IPS-20b (cell line): Measurements from ENCODE around the gene GLIS1.

Experiments used
- H3K27ac ChIP-seq: one replicate; pipeline ENCODE4 v1.5.1; 2013; ENCODE audit warnings: low read length
- H3K27me3 ChIP-seq: 2 replicates; pipeline ENCODE4 v1.6.1; 2013; ENCODE audit warnings: mild to moderate bottlenecking, low read length, inconsistent platforms; ENCODE audit not compliant: insufficient read depth
- H3K36me3 ChIP-seq: 2 replicates; pipeline ENCODE4 v1.6.1; 2013; ENCODE audit warnings: low read depth, mild to moderate bottlenecking, inconsistent platforms, low read length, moderate library complexity; ENCODE audit not compliant: insufficient read depth
- H3K4me1 ChIP-seq: 2 replicates; pipeline ENCODE4 v1.6.1; 2013; ENCODE audit warnings: mild to moderate bottlenecking, control low read depth, inconsistent platforms, low read length, moderate library complexity; ENCODE audit not compliant: insufficient read depth
- H3K4me3 ChIP-seq: 2 replicates; pipeline ENCODE4 v1.5.1; 2013; ENCODE audit warnings: mild to moderate bottlenecking, low read length, inconsistent platforms
- H3K9ac ChIP-seq: 2 replicates; pipeline ENCODE4 v1.6.1; 2013; ENCODE audit warnings: low read depth, mild to moderate bottlenecking, inconsistent platforms, low read length, moderate library complexity
- H3K9me3 ChIP-seq: 2 replicates; pipeline ENCODE4 v1.6.1; 2013; ENCODE audit warnings: mild to moderate bottlenecking, low read depth, low read length, inconsistent platforms; ENCODE audit not compliant: insufficient read depth

The GLIS1 gene

GRCh38 chr1:53637511-53638359, 101.2 kb downstream of the GLIS1 start:
- H3K36me3 ChIP-seq, result no peaks in the 10 kb centered on the region
- no peak overlapping the region for H3K27ac ChIP-seq
- peaks cover 4% of the 10 kb centered on the region; the same call in 1 of the 2 replicates for H3K4me1 ChIP-seq
- H3K4me3 ChIP-seq, result no peak overlapping the region
- H3K9me3 ChIP-seq, result no peaks in the 10 kb centered on the region
- no peaks in the 10 kb centered on the region for H3K27me3 ChIP-seq
- H3K9ac ChIP-seq, result no peak overlapping the region

GRCh38 chr1:53636621-53637171, 102.3 kb downstream of the GLIS1 start:
- Histone ChIP-seq H3K9me3 (no peaks in the 10 kb centered on the region), H3K36me3 (no peaks in the 10 kb centered on the region), H3K27ac (no peak overlapping the region), H3K4me1 (peaks cover 4% of the 10 kb centered on the region; the same call in 1 of the 2 replicates), H3K4me3 (no peak overlapping the region), H3K9ac (no peak overlapping the region), H3K27me3 (no peaks in the 10 kb centered on the region)

DNA sequence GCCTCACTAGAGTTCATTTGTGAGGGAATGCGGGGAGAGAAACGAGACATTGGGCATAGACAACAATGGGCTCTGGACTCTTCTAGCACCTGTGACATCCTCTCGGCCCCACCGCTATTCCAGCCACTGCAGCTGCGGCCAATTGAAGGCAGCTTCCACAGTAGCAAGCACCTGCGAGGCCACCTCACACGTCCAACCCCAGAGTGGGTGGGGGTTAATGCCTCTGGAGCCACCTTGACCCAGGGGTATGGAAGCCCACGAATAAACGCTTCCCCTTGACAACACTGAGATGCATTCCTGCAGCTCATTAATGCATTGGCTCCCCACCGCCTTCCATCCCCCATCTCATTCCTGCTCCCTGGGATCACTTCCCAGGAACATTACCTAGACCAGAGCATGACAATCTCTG, 104.4 kb downstream of the GLIS1 start:
- no peaks in the 10 kb centered on the region for H3K36me3 ChIP-seq
- H3K4me1 ChIP-seq, result peaks cover 4% of the 10 kb centered on the region; the same call in 1 of the 2 replicates
- H3K9me3 ChIP-seq, result no peaks in the 10 kb centered on the region
- no peak overlapping the region for H3K4me3 ChIP-seq
- no peak overlapping the region for H3K27ac ChIP-seq
- no peak overlapping the region for H3K9ac ChIP-seq
- H3K27me3 ChIP-seq, result no peaks in the 10 kb centered on the region

DNA sequence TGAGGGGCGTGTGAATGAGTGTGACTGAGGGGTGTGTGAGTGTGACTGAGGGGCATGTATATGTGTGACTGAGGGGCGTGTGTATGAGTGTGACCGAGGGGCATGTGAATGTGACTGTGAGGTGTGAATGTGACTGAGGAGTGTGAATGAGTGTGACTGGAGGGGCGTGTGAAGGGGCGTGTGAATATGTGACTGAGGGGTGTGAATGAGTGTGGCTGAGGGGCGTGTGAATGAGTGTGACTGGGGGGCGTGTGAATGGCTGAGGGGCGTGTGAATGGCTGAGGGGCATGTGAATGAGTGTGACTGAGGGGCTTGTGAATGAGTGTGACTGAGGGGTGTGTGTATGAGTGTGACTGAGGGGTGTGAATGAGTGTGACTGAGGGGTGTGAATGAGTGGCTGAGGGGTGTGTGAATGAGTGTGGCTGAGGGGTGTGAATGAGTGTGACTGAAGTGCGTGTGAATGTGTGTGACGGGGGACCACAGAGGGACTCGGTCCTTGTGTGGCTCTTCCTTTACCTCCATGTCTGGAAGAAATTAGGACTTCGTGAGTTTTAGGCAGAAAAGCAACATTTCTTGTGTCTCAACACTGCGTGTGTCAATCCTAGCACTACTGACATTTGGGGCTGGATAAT, 105.8 kb downstream of the GLIS1 start:
- Histone ChIP-seq H3K27me3 (no peaks in the 10 kb centered on the region), H3K36me3 (no peaks in the 10 kb centered on the region), H3K9ac (no peak overlapping the region), H3K4me1 (peaks cover 4% of the 10 kb centered on the region; the same call in 1 of the 2 replicates), H3K9me3 (no peaks in the 10 kb centered on the region), H3K27ac (no peak overlapping the region), H3K4me3 (no peak overlapping the region)

- Histone ChIP-seq H3K9ac (no peak overlapping the region), H3K4me3 (no peak overlapping the region), H3K4me1 (peaks cover 4% of the 10 kb centered on the region; the same call in 1 of the 2 replicates), H3K27me3 (no peaks in the 10 kb centered on the region), H3K27ac (no peak overlapping the region), H3K36me3 (no peaks in the 10 kb centered on the region), H3K9me3 (no peaks in the 10 kb centered on the region)
These were observed 107.2 kb downstream of the GLIS1 start for GRCh38 chr1:53631622-53632310.

- no peaks in the 10 kb centered on the region for H3K4me1 ChIP-seq
- no peaks in the 10 kb centered on the region for H3K36me3 ChIP-seq
- H3K9ac ChIP-seq, result no peak overlapping the region
- H3K4me3 ChIP-seq, result no peak overlapping the region
- no peaks in the 10 kb centered on the region for H3K27me3 ChIP-seq
- no peak overlapping the region for H3K27ac ChIP-seq
- H3K9me3 ChIP-seq, result no peaks in the 10 kb centered on the region
These were observed 109.8 kb downstream of the GLIS1 start for GRCh38 chr1:53629101-53629691.

- Histone ChIP-seq H3K9ac (no peak overlapping the region), H3K4me1 (no peaks in the 10 kb centered on the region), H3K9me3 (no peaks in the 10 kb centered on the region), H3K27me3 (no peaks in the 10 kb centered on the region), H3K36me3 (no peaks in the 10 kb centered on the region), H3K27ac (no peak overlapping the region), H3K4me3 (no peak overlapping the region)
These were observed 110.5 kb downstream of the GLIS1 start for GRCh38 chr1:53628286-53628955.

DNA sequence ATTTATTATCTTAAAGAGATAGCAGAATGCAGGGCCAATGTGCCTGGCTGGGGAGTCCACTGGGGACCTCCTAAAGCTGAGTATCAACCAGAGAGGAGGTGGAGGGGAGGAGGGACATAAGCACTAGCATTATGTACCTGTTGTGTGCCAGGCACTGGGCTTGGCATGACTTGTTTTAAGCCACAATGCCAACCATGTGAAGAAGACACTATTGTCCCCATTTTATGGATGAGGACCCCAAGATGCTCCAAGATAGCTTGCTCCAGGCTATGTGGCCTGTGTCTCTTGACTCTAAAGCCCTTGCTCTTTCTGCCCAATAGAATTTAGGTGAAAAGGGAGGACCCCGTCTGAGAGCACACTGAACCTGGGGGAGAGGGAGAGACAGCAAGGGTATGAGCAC, 111.3 kb downstream of the GLIS1 start:
- H3K27ac ChIP-seq, result no peak overlapping the region
- no peaks in the 10 kb centered on the region for H3K36me3 ChIP-seq
- H3K4me3 ChIP-seq, result no peak overlapping the region
- H3K9ac ChIP-seq, result no peak overlapping the region
- H3K9me3 ChIP-seq, result no peaks in the 10 kb centered on the region
- no peaks in the 10 kb centered on the region for H3K4me1 ChIP-seq
- H3K27me3 ChIP-seq, result no peaks in the 10 kb centered on the region

- no peak overlapping the region for H3K4me3 ChIP-seq
- no peak overlapping the region for H3K27ac ChIP-seq
- no peaks in the 10 kb centered on the region for H3K36me3 ChIP-seq
- H3K4me1 ChIP-seq, result no peaks in the 10 kb centered on the region
- no peaks in the 10 kb centered on the region for H3K9me3 ChIP-seq
- no peak overlapping the region for H3K9ac ChIP-seq
- no peaks in the 10 kb centered on the region for H3K27me3 ChIP-seq
These were observed 111.9 kb downstream of the GLIS1 start for GRCh38 chr1:53627031-53627430.

GRCh38 chr1:53626616-53627015, 112.3 kb downstream of the GLIS1 start:
- Histone ChIP-seq H3K36me3 (no peaks in the 10 kb centered on the region), H3K4me3 (no peak overlapping the region), H3K4me1 (no peaks in the 10 kb centered on the region), H3K27me3 (no peaks in the 10 kb centered on the region), H3K9ac (no peak overlapping the region), H3K27ac (no peak overlapping the region), H3K9me3 (no peaks in the 10 kb centered on the region)
